ENCODE results near the gene LDB3.

The LDB3 gene

GRCh38 chr10:86687750-86688149 is 19.4 kb downstream of the LDB3 start:
- DNase-seq, result no peak

- no peak for DNase-seq
These were observed 20.1 kb downstream of the LDB3 start for GRCh38 chr10:86688398-86688921.

GRCh38 chr10:86689146-86689545 is 20.8 kb downstream of the LDB3 start:
- no peak for DNase-seq

GRCh38 chr10:86690231-86690630 is 21.9 kb downstream of the LDB3 start:
- no peak for DNase-seq

GRCh38 chr10:86690657-86691084 is 22.4 kb downstream of the LDB3 start:
- no peak for DNase-seq

GRCh38 chr10:86691333-86692022 is 23.2 kb downstream of the LDB3 start:
- no peak for DNase-seq

GRCh38 chr10:86692023-86692514 is 23.8 kb downstream of the LDB3 start:
- DNase-seq, result no peak

GRCh38 chr10:86692664-86693063 is 24.4 kb downstream of the LDB3 start:
- DNase-seq, result no peak

- DNase-seq, result no peak
These were observed 25.0 kb downstream of the LDB3 start for GRCh38 chr10:86693275-86693674.

GRCh38 chr10:86693721-86694369 is 25.5 kb downstream of the LDB3 start:
- no peak for DNase-seq

GRCh38 chr10:86698207-86698940 is 30.1 kb downstream of the LDB3 start:
- no peak for DNase-seq

GRCh38 chr10:86699125-86699524 is 30.8 kb downstream of the LDB3 start:
- DNase-seq, result no peak

- DNase-seq, result no peak
These were observed 31.2 kb downstream of the LDB3 start for GRCh38 chr10:86699541-86699940.

- DNase-seq, result no peak
These were observed 31.9 kb downstream of the LDB3 start for GRCh38 chr10:86699991-86700840.

- no peak for DNase-seq
These were observed 32.7 kb downstream of the LDB3 start for GRCh38 chr10:86700851-86701617.

GRCh38 chr10:86703176-86703575 is 34.9 kb downstream of the LDB3 start:
- DNase-seq, result no peak

GRCh38 chr10:86705139-86705538 is 36.8 kb downstream of the LDB3 start:
- no peak for DNase-seq

- DNase-seq, result no peak
These were observed 37.6 kb downstream of the LDB3 start for GRCh38 chr10:86705905-86706304.

- DNase-seq, result no peak
These were observed 38.1 kb downstream of the LDB3 start for GRCh38 chr10:86706401-86706841.

GRCh38 chr10:86706977-86707376 is 38.7 kb downstream of the LDB3 start:
- no peak for DNase-seq

- no peak for DNase-seq
These were observed 39.2 kb downstream of the LDB3 start for GRCh38 chr10:86707505-86707904.

Data from cortex of kidney (tissue), 1 donor.